Panc1 (cell line): ENCODE data around the gene PRSS33.

ENCODE experiments used
- POLR2AphosphoS5 ChIP-seq: IDR thresholded peaks from 2 replicates; pipeline ENCODE4 v1.6.1; 2012; ENCODE audit warnings: mild to moderate bottlenecking, low read depth, low read length, moderate library complexity
- SIN3A ChIP-seq: IDR thresholded peaks from 2 replicates; pipeline ENCODE4 v1.6.1; 2012; ENCODE audit warnings: low read depth, mild to moderate bottlenecking, low read length, moderate library complexity, borderline replicate concordance; ENCODE audit not compliant: insufficient read depth
- TCF7L2 ChIP-seq: IDR thresholded peaks from 2 replicates; pipeline ENCODE4 v1.6.1; 2011; ENCODE audit warnings: mild to moderate bottlenecking, low read depth, low read length, inconsistent platforms
- TF ChIP-seq, protein P1 (sequence below): fragments of 450-650 bp; IDR thresholded peaks from 2 replicates; pipeline ENCODE4 v1.5.1; 2017; ENCODE audit warnings: mild to moderate bottlenecking
- TF ChIP-seq, protein P2 (sequence below), 2 experiments: IDR thresholded peaks; 2 replicates each; pipeline ENCODE4 v1.6.1; 2011 to 2012; ENCODE audit warnings: low read depth in 2 of 2, control low read depth in 1 of 2, low read length in 1 of 2, mild to moderate bottlenecking in 1 of 2, moderate library complexity in 1 of 2; ENCODE audit not compliant: insufficient read depth in 1 of 2

DNA sequence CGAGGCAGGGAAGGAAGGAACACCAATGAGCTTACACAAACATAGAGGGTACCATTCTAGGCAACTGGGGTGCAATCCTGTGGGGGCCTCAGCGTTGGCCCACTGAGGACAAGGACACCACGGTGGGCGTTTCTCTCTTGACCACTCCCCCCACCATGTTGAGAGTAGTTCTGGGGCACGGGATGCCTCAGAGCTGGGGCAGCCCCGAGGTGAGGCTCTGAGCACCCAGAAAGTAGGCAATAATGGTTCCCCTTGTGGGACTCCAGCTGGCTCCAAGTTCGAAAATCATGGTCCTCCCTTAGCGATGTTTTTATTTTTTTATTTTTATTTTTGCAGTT lies 34.8 kb upstream of the PRSS33 start:
- TF ChIP-seq, protein P1, sequence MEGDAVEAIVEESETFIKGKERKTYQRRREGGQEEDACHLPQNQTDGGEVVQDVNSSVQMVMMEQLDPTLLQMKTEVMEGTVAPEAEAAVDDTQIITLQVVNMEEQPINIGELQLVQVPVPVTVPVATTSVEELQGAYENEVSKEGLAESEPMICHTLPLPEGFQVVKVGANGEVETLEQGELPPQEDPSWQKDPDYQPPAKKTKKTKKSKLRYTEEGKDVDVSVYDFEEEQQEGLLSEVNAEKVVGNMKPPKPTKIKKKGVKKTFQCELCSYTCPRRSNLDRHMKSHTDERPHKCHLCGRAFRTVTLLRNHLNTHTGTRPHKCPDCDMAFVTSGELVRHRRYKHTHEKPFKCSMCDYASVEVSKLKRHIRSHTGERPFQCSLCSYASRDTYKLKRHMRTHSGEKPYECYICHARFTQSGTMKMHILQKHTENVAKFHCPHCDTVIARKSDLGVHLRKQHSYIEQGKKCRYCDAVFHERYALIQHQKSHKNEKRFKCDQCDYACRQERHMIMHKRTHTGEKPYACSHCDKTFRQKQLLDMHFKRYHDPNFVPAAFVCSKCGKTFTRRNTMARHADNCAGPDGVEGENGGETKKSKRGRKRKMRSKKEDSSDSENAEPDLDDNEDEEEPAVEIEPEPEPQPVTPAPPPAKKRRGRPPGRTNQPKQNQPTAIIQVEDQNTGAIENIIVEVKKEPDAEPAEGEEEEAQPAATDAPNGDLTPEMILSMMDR, result no peak
- no peak for TF ChIP-seq TCF7L2
- no peak for TF ChIP-seq POLR2AphosphoS5
- TF ChIP-seq, protein P2, sequence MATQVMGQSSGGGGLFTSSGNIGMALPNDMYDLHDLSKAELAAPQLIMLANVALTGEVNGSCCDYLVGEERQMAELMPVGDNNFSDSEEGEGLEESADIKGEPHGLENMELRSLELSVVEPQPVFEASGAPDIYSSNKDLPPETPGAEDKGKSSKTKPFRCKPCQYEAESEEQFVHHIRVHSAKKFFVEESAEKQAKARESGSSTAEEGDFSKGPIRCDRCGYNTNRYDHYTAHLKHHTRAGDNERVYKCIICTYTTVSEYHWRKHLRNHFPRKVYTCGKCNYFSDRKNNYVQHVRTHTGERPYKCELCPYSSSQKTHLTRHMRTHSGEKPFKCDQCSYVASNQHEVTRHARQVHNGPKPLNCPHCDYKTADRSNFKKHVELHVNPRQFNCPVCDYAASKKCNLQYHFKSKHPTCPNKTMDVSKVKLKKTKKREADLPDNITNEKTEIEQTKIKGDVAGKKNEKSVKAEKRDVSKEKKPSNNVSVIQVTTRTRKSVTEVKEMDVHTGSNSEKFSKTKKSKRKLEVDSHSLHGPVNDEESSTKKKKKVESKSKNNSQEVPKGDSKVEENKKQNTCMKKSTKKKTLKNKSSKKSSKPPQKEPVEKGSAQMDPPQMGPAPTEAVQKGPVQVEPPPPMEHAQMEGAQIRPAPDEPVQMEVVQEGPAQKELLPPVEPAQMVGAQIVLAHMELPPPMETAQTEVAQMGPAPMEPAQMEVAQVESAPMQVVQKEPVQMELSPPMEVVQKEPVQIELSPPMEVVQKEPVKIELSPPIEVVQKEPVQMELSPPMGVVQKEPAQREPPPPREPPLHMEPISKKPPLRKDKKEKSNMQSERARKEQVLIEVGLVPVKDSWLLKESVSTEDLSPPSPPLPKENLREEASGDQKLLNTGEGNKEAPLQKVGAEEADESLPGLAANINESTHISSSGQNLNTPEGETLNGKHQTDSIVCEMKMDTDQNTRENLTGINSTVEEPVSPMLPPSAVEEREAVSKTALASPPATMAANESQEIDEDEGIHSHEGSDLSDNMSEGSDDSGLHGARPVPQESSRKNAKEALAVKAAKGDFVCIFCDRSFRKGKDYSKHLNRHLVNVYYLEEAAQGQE (IDR thresholded peaks at IDR 0.05; ENCODE audit: insufficient read depth in 1 of 2, low read depth in 2 of 2, low read length in 1 of 2), result no peak
- TF ChIP-seq SIN3A, result no peak
